IPS-15b (cell line): ENCODE measurements around the gene TRIP12.

Experiments
- H3K27me3 ChIP-seq: one replicate; pipeline ENCODE4 v1.6.1; 2013; ENCODE audit warnings: low read length; ENCODE audit not compliant: control insufficient read depth, insufficient read depth
- H3K36me3 ChIP-seq: one replicate; pipeline ENCODE4 v1.6.1; 2013; ENCODE audit warnings: low read length; ENCODE audit not compliant: control insufficient read depth, insufficient read depth
- H3K4me1 ChIP-seq: one replicate; pipeline ENCODE4 v1.6.1; 2013; ENCODE audit warnings: mild to moderate bottlenecking, low read length; ENCODE audit not compliant: control insufficient read depth, insufficient read depth
- H3K4me3 ChIP-seq: one replicate; pipeline ENCODE4 v1.5.1; 2013; ENCODE audit warnings: low read depth, low read length
- H3K9ac ChIP-seq: one replicate; pipeline ENCODE4 v1.6.1; 2013; ENCODE audit warnings: low read depth, mild to moderate bottlenecking, low read length
- H3K9me3 ChIP-seq: one replicate; pipeline ENCODE4 v1.6.1; 2013; ENCODE audit warnings: mild to moderate bottlenecking, low read length; ENCODE audit not compliant: control insufficient read depth, insufficient read depth

The TRIP12 gene

GRCh38 chr2:229888031-229888430 is 33.8 kb downstream of the TRIP12 start:
- H3K4me3 ChIP-seq = no peak overlapping the region
- no peaks in the 10 kb centered on the region for H3K36me3 ChIP-seq
- no peak overlapping the region for H3K9ac ChIP-seq
- no peaks in the 10 kb centered on the region for H3K9me3 ChIP-seq
- no peaks in the 10 kb centered on the region for H3K27me3 ChIP-seq
- no peaks in the 10 kb centered on the region for H3K4me1 ChIP-seq

GRCh38 chr2:229887441-229887840 is 34.4 kb downstream of the TRIP12 start:
- Histone ChIP-seq H3K4me1 (peaks cover 4% of the 10 kb centered on the region), H3K4me3 (no peak overlapping the region), H3K36me3 (no peaks in the 10 kb centered on the region), H3K9ac (no peak overlapping the region), H3K9me3 (no peaks in the 10 kb centered on the region), H3K27me3 (no peaks in the 10 kb centered on the region)

- Histone ChIP-seq H3K4me1 (peaks cover 4% of the 10 kb centered on the region), H3K9ac (no peak overlapping the region), H3K36me3 (no peaks in the 10 kb centered on the region), H3K9me3 (no peaks in the 10 kb centered on the region), H3K4me3 (no peak overlapping the region), H3K27me3 (no peaks in the 10 kb centered on the region)
These were observed 36.8 kb downstream of the TRIP12 start for GRCh38 chr2:229884775-229885699.

GRCh38 chr2:229882583-229882982 is 39.2 kb downstream of the TRIP12 start:
- peaks cover 8% of the 10 kb centered on the region for H3K36me3 ChIP-seq
- no peak overlapping the region for H3K9ac ChIP-seq
- H3K4me3 ChIP-seq = no peak overlapping the region
- H3K4me1 ChIP-seq = peaks cover 4% of the 10 kb centered on the region
- H3K27me3 ChIP-seq = no peaks in the 10 kb centered on the region
- H3K9me3 ChIP-seq = no peaks in the 10 kb centered on the region

- peaks cover 8% of the 10 kb centered on the region for H3K36me3 ChIP-seq
These were observed 40.8 kb downstream of the TRIP12 start for GRCh38 chr2:229880892-229881586.

GRCh38 chr2:229879191-229879950 is 42.4 kb downstream of the TRIP12 start:
- peaks cover 8% of the 10 kb centered on the region for H3K36me3 ChIP-seq
- no peaks in the 10 kb centered on the region for H3K9me3 ChIP-seq

More at GRCh38 chr2:229880892-229881586, 40.8 kb downstream of the TRIP12 start:
- Histone ChIP-seq H3K4me3 (no peak overlapping the region), H3K9me3 (no peaks in the 10 kb centered on the region), H3K4me1 (peaks cover 4% of the 10 kb centered on the region), H3K27me3 (no peaks in the 10 kb centered on the region), H3K9ac (no peak overlapping the region)

GRCh38 chr2:229875549-229875948 is 46.3 kb downstream of the TRIP12 start:
- no peaks in the 10 kb centered on the region for H3K9me3 ChIP-seq
- H3K4me1 ChIP-seq = no peaks in the 10 kb centered on the region
- peaks cover 8% of the 10 kb centered on the region for H3K36me3 ChIP-seq
- no peak overlapping the region for H3K4me3 ChIP-seq
- H3K27me3 ChIP-seq = no peaks in the 10 kb centered on the region
- H3K9ac ChIP-seq = no peak overlapping the region

More at GRCh38 chr2:229879191-229879950, 42.4 kb downstream of the TRIP12 start:
- no peak overlapping the region for H3K4me3 ChIP-seq
- H3K9ac ChIP-seq = no peak overlapping the region
- H3K4me1 ChIP-seq = peaks cover 4% of the 10 kb centered on the region
- H3K27me3 ChIP-seq = no peaks in the 10 kb centered on the region

GRCh38 chr2:229874647-229875046 is 47.2 kb downstream of the TRIP12 start:
- Histone ChIP-seq H3K4me3 (no peak overlapping the region), H3K9me3 (no peaks in the 10 kb centered on the region), H3K27me3 (no peaks in the 10 kb centered on the region), H3K9ac (no peak overlapping the region), H3K4me1 (no peaks in the 10 kb centered on the region), H3K36me3 (peaks cover 8% of the 10 kb centered on the region)

- Histone ChIP-seq H3K4me1 (no peaks in the 10 kb centered on the region), H3K9ac (no peak overlapping the region), H3K4me3 (no peak overlapping the region), H3K36me3 (peaks cover 3% of the 10 kb centered on the region), H3K27me3 (no peaks in the 10 kb centered on the region), H3K9me3 (no peaks in the 10 kb centered on the region)
These were observed 48.7 kb downstream of the TRIP12 start for GRCh38 chr2:229873123-229873581.

- Histone ChIP-seq H3K9me3 (no peaks in the 10 kb centered on the region), H3K4me3 (no peak overlapping the region), H3K27me3 (no peaks in the 10 kb centered on the region), H3K9ac (no peak overlapping the region), H3K36me3 (no peaks in the 10 kb centered on the region), H3K4me1 (no peaks in the 10 kb centered on the region)
These were observed 50.7 kb downstream of the TRIP12 start for GRCh38 chr2:229870903-229871656.

GRCh38 chr2:229869226-229869625 is 52.6 kb downstream of the TRIP12 start:
- Histone ChIP-seq H3K9me3 (no peaks in the 10 kb centered on the region), H3K4me1 (no peaks in the 10 kb centered on the region), H3K9ac (no peak overlapping the region), H3K36me3 (no peaks in the 10 kb centered on the region), H3K4me3 (no peak overlapping the region), H3K27me3 (no peaks in the 10 kb centered on the region)
